HG03066 (cell line): ENCODE data around the gene SLC6A3.
"Not testable (repeated sequence)": the region's sequence is repeated elsewhere in the genome, so short reads cannot be mapped to it uniquely, and the experiment has no call there.

ENCODE experiments used
- ATAC-seq: cut with Tn5 transposase; IDR thresholded peaks from one replicate; pipeline ENCODE4 v1.9.1; 2021; ENCODE audit warnings: low read depth; ENCODE audit not compliant: unreplicated experiment

SLC6A3 gene

GRCh38 chr5:1376981-1377380 is 68.3 kb downstream of the SLC6A3 start:
- no peak for ATAC-seq

GRCh38 chr5:1375871-1376810 is 69.1 kb downstream of the SLC6A3 start:
- no peak for ATAC-seq

GRCh38 chr5:1374679-1375055 is 70.6 kb downstream of the SLC6A3 start:
- ATAC-seq = no peak

GRCh38 chr5:1374030-1374678 is 71.1 kb downstream of the SLC6A3 start:
- ATAC-seq = no peak

GRCh38 chr5:1371972-1372342 is 73.3 kb downstream of the SLC6A3 start:
- ATAC-seq = not testable (repeated sequence)

- ATAC-seq = no peak
Measured at GRCh38 chr5:1371218-1371971, 73.8 kb downstream of the SLC6A3 start.

GRCh38 chr5:1370006-1370405 is 75.2 kb downstream of the SLC6A3 start:
- no peak for ATAC-seq

GRCh38 chr5:1368756-1369155 is 76.5 kb downstream of the SLC6A3 start:
- no peak for ATAC-seq

- no peak for ATAC-seq
Measured at GRCh38 chr5:1368236-1368635, 77.0 kb downstream of the SLC6A3 start.

GRCh38 chr5:1367149-1367548 is 78.1 kb downstream of the SLC6A3 start:
- ATAC-seq = no peak

GRCh38 chr5:1366514-1366913 is 78.7 kb downstream of the SLC6A3 start:
- ATAC-seq = no peak

GRCh38 chr5:1364211-1364610 is 81.0 kb downstream of the SLC6A3 start:
- ATAC-seq = no peak

- no peak for ATAC-seq
Measured at GRCh38 chr5:1363581-1363980, 81.7 kb downstream of the SLC6A3 start.

- no peak for ATAC-seq
Measured at GRCh38 chr5:1363160-1363559, 82.1 kb downstream of the SLC6A3 start.

- ATAC-seq = no peak
Measured at GRCh38 chr5:1362242-1363015, 82.8 kb downstream of the SLC6A3 start.

GRCh38 chr5:1360861-1361260 is 84.4 kb downstream of the SLC6A3 start:
- no peak for ATAC-seq

- not testable (repeated sequence) for ATAC-seq
Measured at GRCh38 chr5:1360367-1360766, 84.9 kb downstream of the SLC6A3 start.

- ATAC-seq = no peak
Measured at GRCh38 chr5:1359713-1360112, 85.5 kb downstream of the SLC6A3 start.

GRCh38 chr5:1359031-1359645 is 86.1 kb downstream of the SLC6A3 start:
- no peak for ATAC-seq

- ATAC-seq = no peak
Measured at GRCh38 chr5:1358726-1359025, 86.6 kb downstream of the SLC6A3 start.
